HG03039 (cell line): ENCODE data around the gene ALOX15B.

Experiments used
- ATAC-seq: cut with Tn5 transposase; IDR thresholded peaks from one replicate; pipeline ENCODE4 v1.9.1; 2021; ENCODE audit warnings: mild to moderate bottlenecking, moderate library complexity; ENCODE audit not compliant: unreplicated experiment

The ALOX15B gene

GRCh38 chr17:8079291-8080207, 40.7 kb downstream of the ALOX15B start:
- ATAC-seq, result peak; percentile 49

- no peak for ATAC-seq
Observed at GRCh38 chr17:8080208-8080798, 41.4 kb downstream of the ALOX15B start.

GRCh38 chr17:8080799-8081219, 42.0 kb downstream of the ALOX15B start:
- no peak for ATAC-seq

DNA sequence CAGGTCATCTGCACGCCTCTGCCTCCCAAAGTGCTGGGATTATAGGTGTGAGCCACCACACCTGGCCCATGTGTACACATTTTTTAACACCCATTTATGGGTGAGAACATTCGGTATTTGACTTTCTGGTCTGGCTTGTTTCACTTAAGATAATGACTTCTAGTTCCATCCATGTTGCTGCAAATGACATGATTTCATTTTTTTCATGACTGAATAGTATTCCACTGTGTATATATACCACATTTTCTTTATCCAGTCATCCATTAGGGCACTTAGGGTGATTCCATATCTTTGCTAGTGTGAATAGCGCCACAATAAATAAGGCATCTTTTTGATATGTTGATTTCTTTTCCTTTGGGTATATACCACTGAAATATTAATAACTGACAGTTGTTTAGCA, 43.0 kb downstream of the ALOX15B start:
- no peak for ATAC-seq

DNA sequence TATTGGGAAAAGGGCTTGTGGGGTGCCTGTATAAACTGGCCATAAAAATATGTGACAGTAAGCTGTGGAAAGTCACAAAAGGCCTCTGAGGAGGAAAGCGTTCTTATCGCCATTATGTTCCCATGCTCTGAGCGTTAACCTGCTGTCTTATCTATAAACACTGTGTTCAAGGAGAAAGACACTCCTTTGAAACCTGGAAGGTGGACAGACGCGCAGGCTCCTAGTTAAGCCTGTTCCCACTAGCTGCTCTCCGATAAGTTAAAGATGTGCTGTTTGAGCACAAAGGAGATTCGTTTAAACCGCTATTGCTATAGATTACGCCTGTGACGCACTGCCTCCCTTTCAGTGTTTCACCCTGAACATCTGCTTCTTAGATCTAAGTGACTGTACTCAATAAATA, 43.4 kb downstream of the ALOX15B start:
- no peak for ATAC-seq

- ATAC-seq, result no peak
Observed at GRCh38 chr17:8084250-8084649, 45.4 kb downstream of the ALOX15B start.

GRCh38 chr17:8087075-8087951, 48.5 kb downstream of the ALOX15B start, which contains the start of gene ALOX12B:
TSS of gene ALOX12B (minus strand) at chr17:8087716. CDS start at chr17:8087442, 274 bp downstream.
- ATAC-seq, result no peak

GRCh38 chr17:8087952-8088230, 49.0 kb downstream of the ALOX15B start:
- no peak for ATAC-seq

- no peak for ATAC-seq
Observed at GRCh38 chr17:8089728-8090127, 50.9 kb downstream of the ALOX15B start.

DNA sequence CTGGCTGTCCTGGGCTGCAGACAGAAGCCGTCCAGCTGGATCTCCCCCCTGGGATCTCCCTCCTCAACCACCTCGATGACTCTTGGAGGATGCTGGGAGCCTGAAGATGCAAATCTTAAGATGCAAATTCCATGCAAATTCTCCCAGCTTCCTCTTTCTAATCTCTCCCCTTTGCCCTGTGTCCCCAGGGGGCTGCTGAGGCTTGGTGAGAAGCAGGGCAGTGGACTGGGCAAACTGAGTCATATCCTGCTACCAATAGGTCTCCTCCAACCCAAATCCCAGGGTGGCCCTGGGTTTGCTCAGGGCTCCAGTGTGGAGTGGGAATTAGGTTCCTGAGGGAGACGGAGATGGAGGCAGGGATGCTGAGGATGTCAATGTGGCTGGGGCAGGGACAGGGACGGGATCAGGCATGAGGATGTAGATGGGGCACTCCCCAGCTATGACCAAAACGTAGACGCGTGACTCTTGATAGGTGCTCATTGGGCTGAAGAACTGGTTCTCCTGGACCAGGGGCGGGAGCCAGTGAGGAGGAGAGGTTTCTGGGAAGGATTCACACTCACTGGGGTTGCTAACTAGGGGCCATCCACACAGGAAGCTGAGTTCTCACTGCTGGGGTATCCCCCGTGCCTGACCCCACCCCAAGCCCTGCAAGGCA, 52.3 kb downstream of the ALOX15B start:
- ATAC-seq, result no peak

DNA sequence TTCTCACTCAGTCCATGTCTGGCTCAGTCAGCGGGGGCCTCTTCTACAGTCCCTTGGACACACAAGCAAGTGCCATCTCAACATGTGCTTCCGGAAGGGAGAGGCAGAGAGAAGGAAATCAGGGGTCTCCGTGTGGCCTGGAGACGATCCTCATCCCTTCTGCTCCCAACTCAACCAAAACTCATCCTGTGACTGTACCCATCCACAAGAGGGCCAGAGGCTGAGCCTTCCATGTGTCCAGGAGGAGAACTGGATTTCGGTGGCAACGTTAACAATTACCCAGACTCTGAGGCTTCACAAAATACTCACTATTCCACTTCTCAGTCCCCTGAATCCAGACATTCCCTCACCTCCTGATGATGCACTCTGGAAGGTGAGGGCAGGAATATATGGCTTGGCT, 56.5 kb downstream of the ALOX15B start:
- ATAC-seq, result no peak

- no peak for ATAC-seq
Observed at GRCh38 chr17:8096541-8096940, 57.7 kb downstream of the ALOX15B start.
